ENCODE data around the gene SLC2A11. TPM values are rescaled to one million over a fixed set of nuclear protein-coding genes. Genes with fewer than 3 reads are reported as not detected.
"Not testable (repeated sequence)": the region's sequence is repeated elsewhere in the genome, so short reads cannot be mapped to it uniquely, and the experiment has no call there.

SLC2A11 gene
- total RNA-seq, 1 experiment from 2014 or later, result 18.9 TPM

GRCh38 chr22:23901600-23901999 is 43.9 kb downstream of the SLC2A11 start:
- CTCF ChIA-PET, result no interaction called here
- no peak for DNase-seq
- no peak for TF ChIP-seq CTCF (IDR thresholded peaks at IDR 0.05; ENCODE audit: unreplicated experiment)
- H3K4me3 Mint-ChIP-seq (ENCODE audit: low read depth, unreplicated experiment), result no peak overlapping the region
- peaks cover 6% of the 10 kb centered on the region for H3K9me3 Mint-ChIP-seq (ENCODE audit: low read depth, unreplicated experiment)
- H3K36me3 Mint-ChIP-seq (ENCODE audit: insufficient read depth, unreplicated experiment), result peaks cover 19% of the 10 kb centered on the region
- peaks cover 10% of the 10 kb centered on the region for H3K4me1 Mint-ChIP-seq (ENCODE audit: low read depth, unreplicated experiment)
- no TSS peak for BruUV-seq (replicated peaks)
- intact Hi-C loops (cut with micrococcal nuclease; ENCODE audit: unreplicated experiment), result no loop called here
- H3K27me3 Mint-ChIP-seq (ENCODE audit: unreplicated experiment), result peaks cover 22% of the 10 kb centered on the region
- no peak overlapping the region for H3K27ac Mint-ChIP-seq (ENCODE audit: unreplicated experiment)

- H3K4me1 Mint-ChIP-seq (ENCODE audit: low read depth, unreplicated experiment), result no peaks in the 10 kb centered on the region
- H3K36me3 Mint-ChIP-seq (ENCODE audit: insufficient read depth, unreplicated experiment), result peaks cover 9% of the 10 kb centered on the region
- CTCF ChIA-PET, result interaction anchor here (1.4 kb wide), 1 partner anchor 10 kb away, joined by 3 read pairs; no protein-coding TSS in a partner anchor
- DNase-seq, result no peak
- no TSS peak for BruUV-seq (replicated peaks)
- peaks cover 6% of the 10 kb centered on the region for H3K9me3 Mint-ChIP-seq (ENCODE audit: low read depth, unreplicated experiment)
- intact Hi-C loops (cut with micrococcal nuclease; ENCODE audit: unreplicated experiment), result no loop called here
- no peak for TF ChIP-seq CTCF (IDR thresholded peaks at IDR 0.05; ENCODE audit: unreplicated experiment)
- H3K27me3 Mint-ChIP-seq (ENCODE audit: unreplicated experiment), result peaks cover 22% of the 10 kb centered on the region
- H3K4me3 Mint-ChIP-seq (ENCODE audit: low read depth, unreplicated experiment), result no peak overlapping the region
- no peak overlapping the region for H3K27ac Mint-ChIP-seq (ENCODE audit: unreplicated experiment)
Observed at GRCh38 chr22:23903328-23903971, 45.8 kb downstream of the SLC2A11 start.

- TF ChIP-seq CTCF (IDR thresholded peaks at IDR 0.05; ENCODE audit: unreplicated experiment), result no peak
- H3K4me1 Mint-ChIP-seq (ENCODE audit: low read depth, unreplicated experiment), result no peaks in the 10 kb centered on the region
- H3K4me3 Mint-ChIP-seq (ENCODE audit: low read depth, unreplicated experiment), result no peak overlapping the region
- peaks cover 3% of the 10 kb centered on the region for H3K9me3 Mint-ChIP-seq (ENCODE audit: low read depth, unreplicated experiment)
- intact Hi-C loops (cut with micrococcal nuclease; ENCODE audit: unreplicated experiment), result no loop called here
- peaks cover under 1% of the 10 kb centered on the region for H3K36me3 Mint-ChIP-seq (ENCODE audit: insufficient read depth, unreplicated experiment)
- H3K27me3 Mint-ChIP-seq (ENCODE audit: unreplicated experiment), result peaks cover 22% of the 10 kb centered on the region
- no peak for DNase-seq
- CTCF ChIA-PET, result interaction anchor here (0.8 kb wide), 1 partner anchor 10 kb away, joined by 3 read pairs; the partner anchor contains the start of gene MIF
- H3K27ac Mint-ChIP-seq (ENCODE audit: unreplicated experiment), result no peak overlapping the region
- BruUV-seq (replicated peaks), result no TSS peak
Observed at GRCh38 chr22:23904573-23905254, 47.0 kb downstream of the SLC2A11 start.

GRCh38 chr22:23906641-23907040 is 49.0 kb downstream of the SLC2A11 start:
- Mint-ChIP-seq H3K27me3 (ENCODE audit: unreplicated experiment) (peaks cover 22% of the 10 kb centered on the region), H3K27ac (ENCODE audit: unreplicated experiment) (no peak overlapping the region), H3K9me3 (ENCODE audit: low read depth, unreplicated experiment) (no peaks in the 10 kb centered on the region), H3K36me3 (ENCODE audit: insufficient read depth, unreplicated experiment) (no peaks in the 10 kb centered on the region), H3K4me1 (ENCODE audit: low read depth, unreplicated experiment) (no peaks in the 10 kb centered on the region), H3K4me3 (ENCODE audit: low read depth, unreplicated experiment) (no peak overlapping the region)
- DNase-seq, result no peak
- intact Hi-C loops (cut with micrococcal nuclease; ENCODE audit: unreplicated experiment), result no loop called here
- BruUV-seq (replicated peaks), result no TSS peak
- CTCF ChIA-PET, result no interaction called here
- no peak for TF ChIP-seq CTCF (IDR thresholded peaks at IDR 0.05; ENCODE audit: unreplicated experiment)

GRCh38 chr22:23907423-23907822 is 49.7 kb downstream of the SLC2A11 start:
- H3K27ac Mint-ChIP-seq (ENCODE audit: unreplicated experiment); H3K4me3 Mint-ChIP-seq (ENCODE audit: low read depth, unreplicated experiment); DNase-seq; CTCF ChIA-PET; H3K36me3 Mint-ChIP-seq (ENCODE audit: insufficient read depth, unreplicated experiment); H3K9me3 Mint-ChIP-seq (ENCODE audit: low read depth, unreplicated experiment); intact Hi-C loops (cut with micrococcal nuclease; ENCODE audit: unreplicated experiment); BruUV-seq (replicated peaks); H3K4me1 Mint-ChIP-seq (ENCODE audit: low read depth, unreplicated experiment): not testable (repeated sequence)
- H3K27me3 Mint-ChIP-seq (ENCODE audit: unreplicated experiment), result peaks cover 22% of the 10 kb centered on the region

Data from Calu3 (cell line).